GM19239 (cell line): ENCODE data around the gene CPM.
"Not testable (repeated sequence)": the region's sequence is repeated elsewhere in the genome, so short reads cannot be mapped to it uniquely, and the experiment has no call there.

Source experiments
- DNase-seq: peaks from one replicate; pipeline ENCODE4 v3.0.0; 2011; ENCODE audit warnings: low spot score; ENCODE audit not compliant: insufficient read length
- FAIRE-seq: peaks from 2 replicates; lab custom pipeline; 2011; peaks lifted over from hg19 to GRCh38; lab: Jason Lieb, UNC

Gene CPM

GRCh38 chr12:68856510-68856909 is 76.5 kb downstream of the CPM start:
- no peak for FAIRE-seq
- DNase-seq = no peak

- FAIRE-seq = no peak
- DNase-seq = no peak
These were observed 77.2 kb downstream of the CPM start for GRCh38 chr12:68855771-68856170.

GRCh38 chr12:68855111-68855510 is 77.9 kb downstream of the CPM start:
- no peak for FAIRE-seq
- DNase-seq = no peak

GRCh38 chr12:68854554-68854953 is 78.4 kb downstream of the CPM start:
- no peak for FAIRE-seq

GRCh38 chr12:68854078-68854468 is 78.9 kb downstream of the CPM start:
- FAIRE-seq = no peak

More at GRCh38 chr12:68854554-68854953, 78.4 kb downstream of the CPM start:
- DNase-seq = no peak

GRCh38 chr12:68853396-68854077 is 79.4 kb downstream of the CPM start:
- FAIRE-seq = no peak
- DNase-seq = no peak

More at GRCh38 chr12:68854078-68854468, 78.9 kb downstream of the CPM start:
- no peak for DNase-seq

- DNase-seq (no peak), FAIRE-seq (no peak)
These were observed 81.2 kb downstream of the CPM start for GRCh38 chr12:68851592-68852306.

GRCh38 chr12:68850390-68850789 is 82.6 kb downstream of the CPM start:
- DNase-seq (no peak), FAIRE-seq (no peak)

GRCh38 chr12:68846811-68847210 is 86.2 kb downstream of the CPM start:
- DNase-seq = no peak
- FAIRE-seq = no peak

- DNase-seq = no peak
- no peak for FAIRE-seq
These were observed 87.9 kb downstream of the CPM start for GRCh38 chr12:68844788-68845695.

- no peak for DNase-seq
- no peak for FAIRE-seq
These were observed 88.6 kb downstream of the CPM start for GRCh38 chr12:68844318-68844745.

- DNase-seq (no peak), FAIRE-seq (no peak)
These were observed 90.0 kb downstream of the CPM start for GRCh38 chr12:68842784-68843567.

GRCh38 chr12:68842123-68842522 is 90.8 kb downstream of the CPM start:
- no peak for DNase-seq
- FAIRE-seq = no peak

GRCh38 chr12:68841717-68842116 is 91.3 kb downstream of the CPM start:
- DNase-seq (no peak), FAIRE-seq (no peak)

- FAIRE-seq, DNase-seq: not testable (repeated sequence)
These were observed 91.8 kb downstream of the CPM start for GRCh38 chr12:68841175-68841574.

GRCh38 chr12:68839183-68840147 is 93.5 kb downstream of the CPM start:
- DNase-seq (no peak), FAIRE-seq (no peak)

- FAIRE-seq (no peak), DNase-seq (no peak)
These were observed 94.7 kb downstream of the CPM start for GRCh38 chr12:68838046-68838886.

GRCh38 chr12:68837215-68837614 is 95.8 kb downstream of the CPM start:
- no peak for DNase-seq
- FAIRE-seq = no peak
